ENCODE data around the gene LRRC75B.
"Not testable (repeated sequence)": the region's sequence is repeated elsewhere in the genome, so short reads cannot be mapped to it uniquely, and the experiment has no call there.

Gene LRRC75B

GRCh38 chr22:24592851-24593558, at the start of gene LRRC75B:
LRRC75B (minus strand) TSS chr22:24593073; CDS start chr22:24593039, 34 bp downstream.
- DNase-seq: peak; percentile 91

GRCh38 chr22:24642307-24642706, 49.4 kb upstream of the LRRC75B start:
- not testable (repeated sequence) for DNase-seq

GRCh38 chr22:24636513-24636912, 43.6 kb upstream of the LRRC75B start:
- DNase-seq: not testable (repeated sequence)

GRCh38 chr22:24634776-24635389, 42.0 kb upstream of the LRRC75B start:
- DNase-seq: peak; percentile 2

- not testable (repeated sequence) for DNase-seq
Observed at GRCh38 chr22:24633231-24634023, 40.6 kb upstream of the LRRC75B start.

DNA sequence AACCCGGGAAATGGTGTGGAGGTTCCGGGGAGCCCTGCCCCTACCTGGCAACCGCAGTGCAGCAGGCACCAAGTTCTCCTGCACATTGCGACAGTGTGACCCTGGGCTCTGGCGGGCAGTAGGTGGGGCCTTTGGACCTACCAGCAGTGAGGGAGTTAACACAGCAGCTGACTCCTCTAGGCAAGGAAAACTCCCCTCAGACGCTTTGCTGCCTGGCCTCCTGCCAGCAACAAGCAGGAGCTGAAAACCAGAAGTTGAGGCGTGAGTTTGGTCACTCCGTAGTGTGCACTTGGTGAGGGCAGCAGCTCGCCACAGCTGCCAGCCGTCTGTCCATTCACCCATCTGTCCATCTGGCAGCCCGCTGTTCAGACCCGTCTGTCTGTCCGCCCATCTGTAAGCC, 39.8 kb upstream of the LRRC75B start:
- DNase-seq: not testable (repeated sequence)

GRCh38 chr22:24631430-24632122, 38.7 kb upstream of the LRRC75B start:
- DNase-seq: not testable (repeated sequence)

DNA sequence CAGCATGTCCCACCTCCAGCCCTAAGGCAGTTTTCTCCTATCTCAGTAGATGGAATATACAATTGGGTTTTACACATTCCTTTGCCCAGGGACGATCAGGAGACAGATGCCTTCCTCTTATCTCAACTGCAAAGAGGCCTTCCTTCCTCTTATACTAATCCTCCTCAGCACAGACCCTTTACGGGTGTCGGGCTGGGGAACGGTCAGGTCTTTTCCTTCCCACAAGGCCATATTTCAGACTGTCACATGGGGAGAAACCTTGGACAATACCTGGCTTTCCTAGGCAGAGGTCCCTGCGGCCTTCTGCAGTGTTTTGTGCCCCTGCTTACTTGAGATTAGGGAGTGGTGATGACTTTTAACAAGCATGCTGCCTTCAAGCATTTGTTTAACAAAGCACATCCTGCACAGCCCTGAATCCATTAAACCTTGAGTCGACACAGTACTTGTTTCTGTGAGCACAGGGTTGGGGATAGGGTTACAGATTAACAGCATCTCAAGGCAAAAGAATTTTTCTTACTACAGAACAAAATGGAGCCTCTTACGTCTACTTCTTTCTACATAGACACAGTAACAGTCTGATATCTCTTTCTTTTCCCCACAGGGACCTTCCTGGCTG, 38.0 kb upstream of the LRRC75B start:
- not testable (repeated sequence) for DNase-seq

GRCh38 chr22:24629069-24629468, 36.2 kb upstream of the LRRC75B start:
- peak; percentile 46 for DNase-seq

- not testable (repeated sequence) for DNase-seq
Observed at GRCh38 chr22:24627911-24628310, 35.0 kb upstream of the LRRC75B start.

DNA sequence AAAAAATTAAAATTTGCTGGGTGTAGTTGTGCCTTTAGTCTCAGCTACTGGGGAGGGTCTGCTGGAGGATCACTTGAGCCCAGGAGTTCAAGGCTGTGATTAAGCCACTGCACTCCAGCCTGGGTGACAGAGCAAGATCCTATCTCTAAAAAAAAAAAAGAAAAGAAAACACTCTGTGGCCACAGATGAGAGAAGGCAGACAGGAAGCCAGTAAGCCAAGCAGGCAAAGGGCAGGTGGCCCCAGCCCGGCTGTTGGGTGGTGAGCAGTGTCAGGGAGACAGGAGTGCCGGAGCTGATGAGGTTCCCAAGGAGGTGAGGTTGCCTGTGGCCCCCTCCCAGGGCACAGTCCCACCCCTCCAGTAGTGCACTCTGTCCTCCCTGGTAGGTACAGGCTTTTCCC, 29.7 kb upstream of the LRRC75B start:
- not testable (repeated sequence) for DNase-seq

DNA sequence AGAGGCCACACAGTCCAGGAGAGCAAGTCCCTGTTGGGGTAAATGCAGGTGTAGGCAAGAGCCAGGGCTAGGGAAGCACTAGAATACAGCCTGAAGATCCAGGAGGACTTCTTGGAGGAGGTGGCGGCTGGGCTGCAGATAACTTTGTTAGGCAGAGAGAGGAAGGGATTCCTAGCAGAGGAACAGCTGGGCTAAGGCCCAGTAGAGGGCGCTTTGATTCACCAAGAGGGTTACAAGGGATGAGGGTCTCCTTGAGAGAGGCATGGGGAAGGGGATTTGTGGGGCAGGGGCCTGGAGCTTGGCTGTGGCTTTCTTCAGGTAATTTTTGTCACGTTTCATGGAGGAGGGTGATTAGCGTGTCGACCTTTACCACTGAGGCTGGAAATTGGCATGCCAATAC, 28.4 kb upstream of the LRRC75B start:
- not testable (repeated sequence) for DNase-seq

- DNase-seq: not testable (repeated sequence)
Observed at GRCh38 chr22:24614794-24615193, 21.9 kb upstream of the LRRC75B start.

GRCh38 chr22:24609888-24610287, 17.0 kb upstream of the LRRC75B start:
- DNase-seq: not testable (repeated sequence)

DNA sequence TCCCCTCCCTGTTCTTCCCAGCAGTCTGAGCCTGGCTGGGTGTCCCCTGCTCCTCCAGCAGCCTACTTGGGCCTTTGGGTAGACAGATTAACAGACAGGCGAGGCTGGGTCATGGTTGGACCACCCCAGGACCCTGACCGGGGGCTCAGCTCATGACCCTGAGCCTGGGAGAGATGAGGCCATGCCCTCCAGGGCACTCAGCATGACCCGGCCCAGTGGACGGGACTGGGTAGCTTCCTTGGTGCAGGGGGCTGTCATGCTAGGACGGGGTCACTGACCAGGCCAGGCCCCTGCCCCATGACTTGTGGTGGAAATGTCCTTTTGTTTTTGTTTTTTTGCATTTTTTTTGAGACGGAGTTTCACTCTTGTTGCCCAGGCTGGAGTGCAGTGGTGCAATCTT, 15.5 kb upstream of the LRRC75B start:
- DNase-seq: not testable (repeated sequence)

GRCh38 chr22:24607429-24607983, 14.6 kb upstream of the LRRC75B start:
- DNase-seq: peak; percentile 41

GRCh38 chr22:24606340-24606739, 13.5 kb upstream of the LRRC75B start:
- not testable (repeated sequence) for DNase-seq

- not testable (repeated sequence) for DNase-seq
Observed at GRCh38 chr22:24603770-24604629, 11.1 kb upstream of the LRRC75B start.

DNA sequence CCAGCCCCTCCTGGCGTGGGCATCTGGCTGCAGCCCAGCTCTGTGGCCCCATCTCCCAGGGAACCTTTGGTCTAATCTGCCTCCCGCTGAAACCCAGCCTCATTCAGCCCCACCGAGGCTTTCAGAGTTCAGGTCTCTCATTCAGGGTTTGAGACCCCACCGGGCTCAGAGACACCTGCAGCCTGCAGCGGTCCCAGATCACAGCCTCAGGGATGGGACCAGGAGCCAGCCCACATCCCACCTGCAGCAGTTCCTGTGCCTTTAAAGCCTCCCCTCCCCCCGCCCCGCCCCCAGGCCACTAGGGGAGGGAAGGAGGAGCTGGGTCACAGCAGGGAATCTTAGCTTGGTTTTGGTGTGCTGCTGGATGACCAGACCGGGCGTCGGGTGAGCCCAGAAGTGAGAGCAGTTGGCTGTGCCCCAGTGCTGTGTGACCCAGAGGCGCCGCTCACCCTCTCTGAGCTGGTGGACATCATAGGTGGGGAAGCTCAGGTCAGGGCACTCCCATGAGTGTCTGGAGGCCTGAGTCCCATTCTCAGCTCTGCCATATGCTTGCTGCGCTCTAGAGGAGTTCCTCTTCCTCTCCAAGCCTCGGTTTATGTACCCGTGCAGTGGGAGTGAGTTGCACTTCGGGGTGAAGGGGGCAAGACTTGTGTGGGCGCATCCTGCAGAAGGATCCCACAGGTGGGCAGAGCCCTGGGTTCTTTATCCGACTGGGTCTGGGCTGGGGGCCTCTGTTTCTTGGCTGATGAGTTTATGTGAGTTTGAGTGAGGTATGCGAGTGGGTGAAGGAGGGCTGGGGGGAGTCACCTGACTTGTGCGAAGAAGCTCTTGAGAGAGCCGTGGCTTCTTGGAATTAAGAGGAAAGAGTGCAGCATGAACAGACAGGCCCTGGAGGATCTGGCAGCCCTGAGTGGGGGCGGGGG, 10.2 kb upstream of the LRRC75B start, which contains the start of gene GGT1:
TSS of gene GGT1 (plus strand) at position 347 of the 923 bp plus-strand sequence. CDS start 7,889 bp downstream, outside the sequence.
- DNase-seq: not testable (repeated sequence)

Data from EL (cell line).